Right renal pelvis (tissue), 4 donors: ENCODE results near the gene MYO9B. TPM values are rescaled to one million over a fixed set of nuclear protein-coding genes. Genes with fewer than 3 reads are reported as not detected.

ENCODE experiments used
- DNase-seq, 4 donors: peaks; one replicate each; pipeline ENCODE4 v3.0.0-alpha.2; 2013; ENCODE audit warnings: low read depth in 4 of 4, low spot score in 3 of 4, missing footprints in 1 of 4
- polyA plus RNA-seq, 4 donors: library from polyadenylated mRNA; unstranded; fragments of 120-200 nt; gene quantifications; one replicate each; pipeline ENCODE4 v1.2.1, GENCODE V29; 2013; ENCODE audit not compliant: insufficient read length in 4 of 4

MYO9B gene
- polyA plus RNA-seq, 4 donors: 40.6 to 51.6 (median 48.8) TPM

DNA sequence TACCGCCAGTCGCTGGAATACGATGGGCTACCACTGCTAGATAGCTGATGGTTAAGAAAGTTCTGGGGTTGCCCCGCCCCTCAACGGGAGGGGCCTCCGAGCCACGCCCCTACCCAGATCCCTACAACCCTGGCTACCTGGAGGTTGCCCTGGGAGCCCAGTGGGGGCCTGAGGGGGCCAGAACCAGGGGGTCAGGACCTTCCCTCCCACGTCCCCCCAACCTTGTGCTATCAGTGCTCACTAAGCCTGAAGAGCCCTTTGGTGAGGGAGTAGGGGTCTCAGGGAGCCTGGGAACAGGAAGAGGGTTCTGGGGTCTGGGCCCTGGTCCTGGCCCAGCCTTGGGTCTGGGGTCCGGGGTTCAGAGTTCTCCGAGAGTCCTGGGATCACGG, 159.3 kb downstream of the MYO9B start:
- DNase-seq: no peak

DNA sequence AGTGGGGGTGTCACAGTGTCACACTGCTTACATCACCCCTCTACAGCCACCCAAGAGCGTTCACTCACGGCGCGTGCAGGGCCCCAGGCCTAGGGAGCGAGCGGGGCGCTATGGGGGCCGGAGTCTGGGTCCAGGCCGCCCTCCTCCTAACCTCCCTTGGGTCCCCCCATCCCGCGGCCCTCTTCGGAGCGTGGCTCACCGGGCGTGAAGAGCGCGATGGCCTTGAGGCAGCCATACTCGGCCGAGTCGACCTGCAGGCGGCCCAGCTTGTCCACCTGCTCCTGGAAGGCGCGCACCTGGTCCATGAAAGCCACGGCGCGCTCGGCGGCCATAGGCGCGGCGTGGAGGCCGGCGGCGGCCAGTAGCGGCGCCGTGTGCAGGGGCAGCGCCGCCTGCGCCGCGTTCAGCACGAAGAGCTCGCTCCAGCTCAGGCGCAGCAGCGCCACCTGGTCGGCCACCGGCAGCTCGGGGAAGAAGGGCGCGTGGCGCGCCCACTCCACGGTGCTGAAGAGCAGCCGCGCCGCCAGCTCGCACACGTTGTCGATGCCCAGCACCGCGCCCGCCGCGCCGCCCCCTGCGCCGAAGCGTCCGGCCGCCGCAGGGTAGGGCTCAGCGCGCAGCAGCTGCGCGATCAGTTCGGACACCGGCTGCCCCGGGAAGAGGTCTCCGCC, 159.9 kb downstream of the MYO9B start:
- no peak for DNase-seq

DNA sequence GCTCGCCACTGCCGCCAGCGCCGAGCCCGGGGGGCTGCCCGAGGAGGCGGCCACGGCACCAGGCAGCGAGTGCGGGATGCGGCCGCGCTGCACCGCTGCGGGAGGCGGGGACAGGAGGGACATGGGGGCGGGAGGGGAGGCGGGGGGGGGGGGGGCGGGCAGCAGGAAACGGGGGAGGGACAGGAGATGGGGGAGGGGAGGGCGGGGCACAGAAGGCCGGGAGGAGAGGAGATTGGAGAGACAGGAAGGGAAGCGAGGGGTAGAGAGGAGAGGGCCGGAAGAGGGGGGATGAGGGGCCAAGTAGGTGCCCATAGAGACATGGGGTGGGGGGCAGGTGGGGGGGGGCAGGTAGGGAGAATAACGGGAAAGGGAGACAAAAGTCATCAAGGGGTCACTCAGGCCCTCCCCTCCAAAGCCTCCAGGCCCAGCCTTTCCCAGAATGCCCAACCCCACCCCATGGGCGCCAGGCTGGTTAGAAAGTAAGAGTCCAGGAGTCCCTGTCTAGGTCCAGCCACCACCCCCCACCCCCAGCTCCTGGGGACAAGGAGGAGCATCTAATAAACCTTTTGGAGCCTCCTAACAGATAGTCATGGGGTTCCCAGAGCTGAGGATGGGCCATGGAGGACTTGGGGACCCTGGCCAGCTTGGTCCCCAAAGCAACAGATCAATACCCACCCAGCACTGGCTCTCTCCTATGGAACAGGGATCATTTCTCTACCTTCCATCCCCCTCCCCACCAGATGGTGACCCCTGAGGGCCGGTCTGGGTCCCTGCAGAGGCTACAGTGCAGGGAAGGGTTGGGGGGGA, 160.6 kb downstream of the MYO9B start:
- no peak for DNase-seq

DNA sequence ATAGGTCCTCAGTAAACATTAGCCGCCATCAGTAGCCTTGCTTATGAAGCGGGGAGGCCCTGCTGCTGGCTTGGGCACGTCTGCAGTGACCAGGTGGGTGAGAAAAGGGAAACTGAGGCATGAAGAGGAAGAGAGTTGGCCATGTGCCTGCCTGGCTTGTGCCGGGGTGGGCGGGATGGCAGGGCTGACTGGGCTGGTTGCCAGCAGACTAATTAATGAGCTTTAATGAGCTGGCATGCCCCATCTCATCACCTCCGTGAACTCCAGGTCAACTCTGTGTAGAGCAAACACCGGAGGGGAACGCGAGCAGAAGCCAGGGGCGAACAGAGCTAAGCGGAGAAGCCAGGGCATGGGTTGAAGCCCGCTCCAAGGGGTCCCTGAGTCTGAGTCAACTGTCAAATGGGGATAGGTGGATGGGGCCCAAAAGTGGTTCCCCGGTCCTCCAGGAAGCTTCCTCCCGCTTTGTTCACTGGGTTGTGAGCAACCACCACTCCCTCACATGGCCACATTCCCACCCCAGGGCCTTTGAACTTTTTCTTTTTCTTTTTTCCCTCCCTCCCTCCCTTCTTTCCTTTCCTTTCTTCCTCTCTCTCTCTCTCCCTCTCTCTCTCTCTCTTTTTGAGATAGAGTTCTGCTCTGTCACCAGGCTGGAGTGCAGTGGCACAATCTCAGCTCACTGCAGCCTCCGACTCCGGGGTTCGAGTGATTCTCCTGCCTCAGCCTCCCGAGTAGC, 161.4 kb downstream of the MYO9B start:
- DNase-seq: no peak

DNA sequence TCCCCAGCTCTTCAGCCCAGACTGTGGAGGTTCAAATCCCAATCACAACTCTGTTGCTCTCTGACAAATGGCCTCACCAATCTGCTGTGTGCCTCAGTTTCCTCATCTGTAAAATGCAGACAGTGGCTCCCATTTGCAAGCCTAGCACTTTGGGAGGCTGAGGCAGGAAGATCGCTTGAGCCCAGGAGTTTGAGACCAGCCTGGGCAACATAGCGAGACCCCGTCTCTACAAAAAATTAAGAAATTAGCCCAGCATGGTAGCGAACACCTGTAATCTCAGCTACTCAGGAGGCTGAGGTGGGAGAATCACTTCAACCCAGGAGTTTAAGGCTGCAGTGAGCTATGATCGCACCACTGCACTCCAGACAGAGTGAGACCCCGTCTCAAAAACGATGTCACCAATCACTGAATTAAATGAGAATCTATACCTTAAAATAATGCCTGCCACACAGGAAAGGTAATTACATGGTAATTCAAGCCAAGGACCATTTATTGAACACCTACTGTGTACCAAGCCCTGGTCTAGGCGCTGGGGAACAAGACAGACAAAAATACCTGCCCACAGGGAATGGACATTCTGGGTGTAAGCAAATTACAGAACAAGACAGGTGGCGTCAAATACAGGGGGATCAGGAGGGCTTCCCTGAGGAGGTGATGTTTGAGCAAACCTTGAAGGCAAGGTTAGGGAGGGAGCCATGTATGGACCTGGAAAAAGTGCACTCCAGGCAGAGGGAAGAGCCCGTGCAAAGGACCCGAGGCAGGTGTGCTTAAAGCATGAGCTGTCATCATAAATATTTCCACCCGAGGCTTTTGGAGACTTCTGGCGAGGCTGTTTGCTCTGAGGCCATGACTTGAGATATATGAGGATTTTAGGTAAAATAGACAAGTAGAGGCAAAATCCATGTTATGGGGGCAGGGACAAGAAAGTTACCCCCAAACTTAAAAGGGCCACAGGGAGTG, 162.4 kb downstream of the MYO9B start:
- DNase-seq: no peak

DNA sequence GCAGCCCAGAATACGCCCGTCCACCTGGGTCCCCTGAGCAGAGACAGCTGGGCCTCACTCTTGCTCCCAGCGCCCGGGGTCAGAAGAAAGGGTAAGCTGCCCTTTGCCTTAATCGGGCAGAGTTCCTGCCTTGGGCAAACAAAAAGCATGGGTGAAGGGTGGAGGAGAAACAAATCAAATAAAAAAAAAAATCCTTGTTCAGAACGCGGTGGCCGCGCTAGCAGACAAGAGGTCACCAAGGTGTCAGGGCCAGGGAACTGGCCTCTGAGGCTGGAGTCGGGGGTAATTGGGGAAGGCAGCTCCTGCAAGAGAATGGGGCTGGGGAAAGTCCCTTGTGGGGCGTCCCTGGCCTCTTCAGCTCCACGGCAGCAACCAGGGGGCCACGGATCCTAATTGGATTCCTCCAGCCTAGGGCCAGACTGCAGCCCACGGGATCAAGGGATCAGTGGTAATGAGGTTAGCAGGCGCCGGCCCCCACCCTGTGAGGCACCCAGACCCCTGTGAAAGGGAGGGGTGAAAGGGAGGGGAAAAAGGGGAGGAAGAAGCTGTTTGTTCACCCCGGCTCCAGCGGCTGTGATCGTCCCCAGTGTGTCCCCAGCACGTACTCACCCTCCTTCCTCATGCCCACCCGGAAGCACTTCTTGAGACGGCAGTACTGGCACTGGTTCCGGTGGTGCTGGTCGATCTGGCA, 164.6 kb downstream of the MYO9B start:
- DNase-seq: no peak

DNA sequence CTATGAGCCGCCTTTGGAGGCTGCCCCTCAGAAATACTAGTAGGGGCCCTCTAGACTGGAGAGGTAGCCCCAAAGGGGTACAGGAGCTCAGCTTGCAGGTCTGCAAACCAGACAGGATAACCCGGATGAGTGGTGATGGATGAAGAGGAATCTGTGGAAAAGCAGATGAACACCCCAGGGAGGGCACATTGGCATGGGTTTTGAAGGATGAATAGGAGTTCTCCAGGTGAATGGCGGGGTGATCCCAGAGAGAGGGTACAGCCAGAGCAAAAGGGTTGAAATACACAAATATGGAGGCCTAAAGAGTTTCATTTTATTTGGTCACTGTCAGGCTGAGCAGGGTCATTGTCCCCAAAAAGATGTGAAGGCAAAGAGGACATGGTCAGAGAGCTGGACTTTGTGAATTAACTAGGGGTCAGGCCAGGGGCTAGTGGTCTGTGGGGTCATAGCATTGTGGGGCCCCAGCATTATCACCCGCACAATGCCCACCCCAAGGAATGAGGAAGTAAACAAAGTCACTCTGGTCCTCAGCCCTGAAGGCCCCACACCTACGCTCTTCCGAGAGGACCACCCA, 165.3 kb downstream of the MYO9B start:
- DNase-seq: no peak

DNA sequence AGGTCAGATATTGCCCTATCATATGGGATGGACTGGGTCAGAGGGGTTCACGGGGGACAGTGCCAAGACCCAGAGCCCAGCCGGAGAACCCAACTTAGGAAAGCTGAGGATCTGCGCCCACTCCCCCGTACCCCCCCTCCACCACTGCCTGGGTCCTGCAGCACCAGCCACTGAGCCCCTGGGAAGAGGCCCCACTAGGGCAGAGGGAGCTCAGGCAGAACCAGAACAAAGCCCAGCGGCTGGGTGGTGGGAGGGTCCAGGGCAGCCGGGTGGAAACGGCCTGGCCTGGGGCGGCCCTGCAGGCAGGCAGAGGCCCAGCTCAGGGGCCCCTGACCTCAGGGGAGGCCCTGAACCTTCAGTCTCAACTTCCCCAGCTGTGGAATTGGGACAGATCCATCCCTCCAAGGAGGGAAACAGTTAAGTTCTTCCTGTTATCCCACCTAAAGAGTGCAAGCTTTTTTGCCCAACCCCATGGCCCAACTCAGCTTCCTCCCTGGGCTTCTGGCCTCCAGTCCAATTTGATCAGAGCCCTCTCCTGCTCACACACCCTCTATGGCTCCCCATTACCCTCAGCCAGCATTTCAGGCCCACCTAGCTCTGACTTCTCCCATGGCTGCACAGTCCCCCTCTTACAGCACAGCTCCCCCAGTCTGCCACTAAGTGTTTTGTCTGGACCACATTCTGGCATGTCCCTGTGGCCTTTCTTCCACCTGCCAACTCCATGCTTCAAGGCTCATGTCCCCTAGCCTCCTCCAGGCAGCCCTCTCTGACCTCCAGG, 167.0 kb downstream of the MYO9B start:
- DNase-seq: no peak

DNA sequence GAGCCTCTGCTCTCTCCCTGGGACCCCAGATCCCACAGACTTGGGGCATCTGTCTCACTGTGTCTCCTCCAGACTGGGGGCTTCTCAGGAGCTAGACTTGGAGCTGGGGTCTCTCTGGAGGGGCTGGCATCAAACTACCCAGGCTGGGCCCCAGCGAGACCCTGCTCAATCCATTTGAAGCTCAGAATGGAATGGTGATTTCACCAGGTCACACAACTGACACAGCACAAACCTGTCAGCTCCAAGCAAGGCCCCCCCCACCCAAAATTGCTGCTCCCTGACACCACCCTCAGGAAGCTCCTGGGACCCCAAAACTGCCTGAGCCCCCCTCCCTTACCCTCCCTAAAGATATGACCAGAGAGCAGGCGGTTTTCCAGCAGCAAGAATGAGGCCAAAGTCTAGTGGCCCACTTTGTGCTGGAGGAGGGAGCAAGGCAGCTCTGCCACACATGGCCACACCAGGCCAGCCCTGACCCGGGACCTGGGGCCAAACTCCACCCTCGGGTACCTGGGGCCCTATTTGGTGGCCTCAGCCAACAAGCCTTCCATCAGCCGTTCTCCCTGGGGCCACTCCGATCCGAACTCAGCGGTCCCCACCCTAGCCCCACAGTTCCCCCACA, 167.7 kb downstream of the MYO9B start:
- no peak for DNase-seq

DNA sequence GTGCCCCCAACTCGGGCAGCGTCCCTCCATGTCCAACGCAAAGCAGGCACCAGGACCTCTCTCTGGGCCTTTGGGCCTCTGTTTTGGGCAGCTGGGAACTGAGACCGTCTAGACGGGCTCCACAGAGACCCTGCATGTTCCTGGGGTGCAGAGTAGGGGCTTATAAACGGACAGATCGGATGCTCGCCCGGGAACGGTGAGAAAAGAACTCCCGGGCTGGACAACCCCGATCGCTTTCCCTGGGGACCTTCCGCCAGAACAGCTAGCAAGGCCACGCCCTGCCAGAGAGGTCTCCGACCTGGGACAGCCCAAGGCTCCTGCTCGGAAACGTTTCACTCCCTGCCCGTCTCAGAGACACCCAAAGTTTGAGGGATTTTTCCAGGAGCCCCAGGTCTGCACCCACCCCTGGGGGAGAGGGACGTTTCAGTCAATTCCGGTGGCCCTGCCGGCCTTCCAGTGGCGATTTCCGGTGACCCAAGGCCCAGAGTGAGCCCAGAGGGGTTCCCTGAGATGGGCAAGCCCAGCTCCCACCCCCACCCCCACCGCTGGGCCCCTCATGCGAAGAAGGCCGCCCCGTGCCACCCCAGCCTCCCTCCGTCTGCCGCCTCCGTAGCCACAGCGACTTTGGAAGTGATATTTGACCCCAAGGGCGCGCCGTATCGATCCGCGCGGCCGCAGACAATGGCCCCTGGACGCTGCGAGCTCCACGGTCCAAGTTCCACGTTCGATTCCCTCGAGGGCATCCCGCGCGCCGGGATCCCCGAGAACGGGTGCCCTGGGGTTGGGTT, 168.4 kb downstream of the MYO9B start:
- DNase-seq: no peak

DNA sequence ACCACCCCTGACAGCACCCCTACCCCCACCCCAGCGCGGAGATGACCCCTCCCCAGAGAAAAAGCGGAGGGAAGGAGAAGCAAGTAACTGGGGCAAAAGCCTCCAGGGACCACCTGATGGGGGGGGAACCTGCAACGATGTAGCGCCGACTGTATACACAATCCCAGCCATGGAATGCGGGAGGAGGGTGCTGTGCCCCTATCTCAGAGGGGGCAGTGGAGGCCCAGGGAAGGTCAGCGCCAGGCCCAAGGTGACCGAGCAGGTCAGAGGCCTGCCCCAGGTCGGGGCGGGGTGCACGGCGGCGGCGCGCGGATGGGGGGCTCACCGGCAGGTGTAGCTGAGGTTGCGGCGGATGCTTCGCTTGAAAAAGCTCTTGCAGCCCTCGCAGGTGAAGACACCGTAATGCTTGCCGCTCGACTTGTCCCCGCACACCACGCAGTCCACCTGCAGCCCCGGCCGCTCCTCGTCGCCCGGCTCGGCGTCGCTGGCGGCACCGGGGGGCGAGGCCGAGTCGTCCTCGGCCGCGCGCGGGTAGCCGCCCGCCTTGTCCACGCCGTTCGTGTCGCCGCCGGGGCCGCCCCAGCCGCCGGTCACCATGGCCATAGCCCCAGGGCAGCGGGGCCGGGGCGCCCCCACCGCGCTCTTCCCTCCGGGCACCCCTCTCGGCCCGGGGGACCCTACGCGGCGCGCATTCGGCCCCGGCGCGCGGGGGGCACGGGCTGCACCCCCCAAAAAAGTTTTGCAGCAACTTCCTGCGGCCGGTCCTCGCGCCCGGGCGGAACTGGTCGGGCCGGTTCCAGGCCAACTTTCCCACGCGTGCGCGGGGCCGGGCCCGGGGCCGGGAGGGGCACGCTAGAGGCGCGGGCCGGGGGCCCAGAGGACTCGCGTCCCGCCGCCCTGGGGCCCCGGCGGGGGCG, 169.3 kb downstream of the MYO9B start:
- no peak for DNase-seq

DNA sequence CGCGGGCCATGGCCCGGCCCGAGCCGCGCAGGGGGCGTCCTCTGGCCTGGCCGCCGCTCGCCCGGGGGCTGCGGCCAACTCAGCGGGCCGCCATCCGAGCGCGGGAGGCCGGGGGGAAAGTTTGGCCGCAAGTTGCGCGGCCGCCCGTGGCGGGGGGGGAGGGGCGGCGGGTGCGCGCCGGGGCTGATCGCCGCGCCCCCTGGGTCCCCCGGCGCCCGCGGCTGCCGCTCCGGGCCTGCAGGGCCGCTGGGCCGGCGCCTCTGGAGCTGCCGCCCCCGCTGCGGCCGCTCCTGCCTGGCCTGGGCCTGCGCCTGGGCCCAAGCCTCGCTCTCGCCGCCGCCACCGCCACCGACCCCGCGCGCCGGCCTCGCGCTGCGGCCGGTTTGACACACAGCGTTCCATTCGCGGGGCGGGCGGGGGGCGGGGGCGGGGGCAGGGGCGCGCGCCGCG, 170.0 kb downstream of the MYO9B start, which contains the start of gene NR2F6:
NR2F6 (minus strand) TSS at position 385 of the 450 bp plus-strand sequence. CDS start 699 bp downstream, outside the sequence.
- DNase-seq: no peak

DNA sequence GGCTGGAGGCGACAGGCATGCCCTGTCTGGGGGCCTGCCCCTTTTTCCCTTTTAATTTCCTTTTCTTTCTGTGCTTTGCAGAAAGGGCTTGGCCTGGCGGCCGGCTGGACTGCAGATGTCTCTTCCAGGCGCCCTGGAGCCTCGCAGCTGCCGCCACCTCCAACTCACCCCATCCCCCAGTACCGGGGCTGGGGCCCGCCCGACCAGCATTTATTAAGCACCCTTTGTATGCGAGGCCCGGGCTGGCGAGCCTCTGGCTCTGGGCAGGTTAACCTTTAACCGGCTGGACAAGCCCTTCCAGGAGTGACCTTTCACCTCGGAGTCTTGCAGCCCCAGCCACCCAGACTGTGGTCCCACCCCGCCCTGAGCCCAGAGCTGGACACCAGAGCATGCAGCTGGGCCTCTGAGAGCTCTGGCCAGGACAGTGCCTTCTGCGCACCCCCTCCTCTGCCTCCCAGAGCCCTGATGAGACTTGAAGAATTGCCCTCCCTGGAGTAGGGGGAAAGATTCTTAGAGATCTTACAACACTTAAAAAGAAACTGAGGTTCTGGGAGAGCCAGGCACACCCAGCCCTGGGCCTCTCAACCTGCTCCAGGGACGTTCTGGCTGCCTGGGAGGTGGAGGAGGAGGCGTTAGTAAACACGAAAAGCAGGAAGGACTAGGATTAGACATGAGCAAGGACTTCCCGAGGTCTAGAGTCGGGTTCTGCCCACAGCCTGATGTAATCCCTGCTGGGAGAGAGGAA, 171.3 kb downstream of the MYO9B start:
- no peak for DNase-seq

DNA sequence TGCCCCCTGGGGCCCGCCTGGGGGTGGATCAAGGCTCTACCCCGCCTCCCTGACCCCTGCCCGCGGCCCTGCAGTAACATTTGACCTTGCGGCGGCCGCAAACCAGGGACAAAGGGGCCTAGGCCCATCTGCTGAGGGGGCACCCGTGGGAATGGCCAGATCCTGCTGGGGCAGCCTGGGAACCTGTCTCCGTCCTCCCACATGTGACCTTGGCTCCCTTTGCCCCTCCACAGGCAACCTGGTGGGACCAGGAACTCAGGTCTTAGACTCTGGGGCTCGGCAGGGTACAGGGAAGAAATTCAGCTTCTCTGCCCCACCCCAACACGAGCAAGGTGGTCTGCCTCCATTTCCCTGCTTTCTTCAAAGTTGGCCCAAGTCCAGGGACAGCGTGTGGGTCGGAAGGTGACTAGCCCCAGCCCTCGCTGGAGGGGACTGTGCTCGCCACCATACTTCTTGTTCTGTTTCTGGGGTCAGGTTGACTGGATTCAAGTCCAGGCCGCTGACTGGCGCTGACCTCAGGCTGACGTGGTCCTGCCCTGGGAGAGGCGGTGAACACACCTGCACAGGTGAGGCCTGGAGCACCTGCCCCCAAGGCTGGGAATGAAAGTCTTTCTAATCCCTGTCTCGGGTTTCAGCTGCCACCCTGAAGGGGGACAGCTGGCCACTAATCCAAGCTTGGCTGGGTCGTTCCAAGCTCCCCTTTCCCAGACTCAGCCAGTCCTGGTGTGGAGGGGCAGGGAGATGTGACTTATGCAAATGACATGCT, 172.6 kb downstream of the MYO9B start:
- DNase-seq: no peak
